ENCODE measurements around the gene RPS19BP1.
A peak's percentile ranks its signal among the peaks of the same experiment; 100 is the strongest.

RPS19BP1 gene

GRCh38 chr22:39535831-39536449 lies 3.4 kb upstream of the RPS19BP1 start:
- no peak for TF ChIP-seq EZH2phosphoT487 (IDR thresholded peaks at IDR 0.05; ENCODE audit: borderline replicate concordance, low read length)
- TF ChIP-seq, protein P1, sequence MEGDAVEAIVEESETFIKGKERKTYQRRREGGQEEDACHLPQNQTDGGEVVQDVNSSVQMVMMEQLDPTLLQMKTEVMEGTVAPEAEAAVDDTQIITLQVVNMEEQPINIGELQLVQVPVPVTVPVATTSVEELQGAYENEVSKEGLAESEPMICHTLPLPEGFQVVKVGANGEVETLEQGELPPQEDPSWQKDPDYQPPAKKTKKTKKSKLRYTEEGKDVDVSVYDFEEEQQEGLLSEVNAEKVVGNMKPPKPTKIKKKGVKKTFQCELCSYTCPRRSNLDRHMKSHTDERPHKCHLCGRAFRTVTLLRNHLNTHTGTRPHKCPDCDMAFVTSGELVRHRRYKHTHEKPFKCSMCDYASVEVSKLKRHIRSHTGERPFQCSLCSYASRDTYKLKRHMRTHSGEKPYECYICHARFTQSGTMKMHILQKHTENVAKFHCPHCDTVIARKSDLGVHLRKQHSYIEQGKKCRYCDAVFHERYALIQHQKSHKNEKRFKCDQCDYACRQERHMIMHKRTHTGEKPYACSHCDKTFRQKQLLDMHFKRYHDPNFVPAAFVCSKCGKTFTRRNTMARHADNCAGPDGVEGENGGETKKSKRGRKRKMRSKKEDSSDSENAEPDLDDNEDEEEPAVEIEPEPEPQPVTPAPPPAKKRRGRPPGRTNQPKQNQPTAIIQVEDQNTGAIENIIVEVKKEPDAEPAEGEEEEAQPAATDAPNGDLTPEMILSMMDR (IDR thresholded peaks at IDR 0.05; ENCODE audit: low read depth, low read length, poor library complexity, severe bottlenecking): no peak
- Histone ChIP-seq H3K27me3 (ENCODE audit: control insufficient read depth, low read length) (no peaks in the 10 kb centered on the region), H3K4me2 (ENCODE audit: low read length) (no peak overlapping the region), H3K9me2 (replicated peaks; ENCODE audit: control insufficient read depth, low read length) (no peaks in the 10 kb centered on the region), H4K20me1 (ENCODE audit: control insufficient read depth, insufficient read depth, low read depth, low read length) (no peaks in the 10 kb centered on the region), H3K27ac (ENCODE audit: low read depth, low read length) (no peak overlapping the region), H3K4me3 (ENCODE audit: low read length) (no peak overlapping the region), H3K4me1 (ENCODE audit: control insufficient read depth, low read length) (peaks cover 26% of the 10 kb centered on the region), H3K9me3 (ENCODE audit: control insufficient read depth, insufficient read depth, low read length) (no peaks in the 10 kb centered on the region), H3F3A (ENCODE audit: control insufficient read depth, insufficient read depth) (no peaks in the 10 kb centered on the region), H3K36me3 (ENCODE audit: control insufficient read depth, low read length) (peaks cover 15% of the 10 kb centered on the region), H3K79me2 (ENCODE audit: control insufficient read depth, low read length) (peaks cover 16% of the 10 kb centered on the region)

GRCh38 chr22:39535357-39535725 lies 2.8 kb upstream of the RPS19BP1 start:
- H3K4me3 ChIP-seq (ENCODE audit: low read length): no peak overlapping the region
- H3K27me3 ChIP-seq (ENCODE audit: control insufficient read depth, low read length): no peaks in the 10 kb centered on the region
- H4K20me1 ChIP-seq (ENCODE audit: control insufficient read depth, insufficient read depth, low read depth, low read length): no peaks in the 10 kb centered on the region
- H3F3A ChIP-seq (ENCODE audit: control insufficient read depth, insufficient read depth): no peaks in the 10 kb centered on the region
- H3K9me3 ChIP-seq (ENCODE audit: control insufficient read depth, insufficient read depth, low read length): no peaks in the 10 kb centered on the region
- H3K9me2 ChIP-seq (replicated peaks; ENCODE audit: control insufficient read depth, low read length): no peaks in the 10 kb centered on the region
- peaks cover 32% of the 10 kb centered on the region for H3K4me1 ChIP-seq (ENCODE audit: control insufficient read depth, low read length)
- no peak overlapping the region for H3K27ac ChIP-seq (ENCODE audit: low read depth, low read length)
- H3K4me2 ChIP-seq (ENCODE audit: low read length): no peak overlapping the region
- no peak for TF ChIP-seq EZH2phosphoT487 (IDR thresholded peaks at IDR 0.05; ENCODE audit: borderline replicate concordance, low read length)
- TF ChIP-seq, protein P1 (IDR thresholded peaks at IDR 0.05; ENCODE audit: low read depth, low read length, poor library complexity, severe bottlenecking): no peak
- peaks cover 22% of the 10 kb centered on the region for H3K79me2 ChIP-seq (ENCODE audit: control insufficient read depth, low read length)
- peaks cover 21% of the 10 kb centered on the region for H3K36me3 ChIP-seq (ENCODE audit: control insufficient read depth, low read length)

- H3F3A ChIP-seq (ENCODE audit: control insufficient read depth, insufficient read depth): peaks cover 3% of the 10 kb centered on the region
- TF ChIP-seq, protein P1 (IDR thresholded peaks at IDR 0.05; ENCODE audit: low read depth, low read length, poor library complexity, severe bottlenecking): peak; percentile 92
- no peak for TF ChIP-seq EZH2phosphoT487 (IDR thresholded peaks at IDR 0.05; ENCODE audit: borderline replicate concordance, low read length)
- H3K4me1 ChIP-seq (ENCODE audit: control insufficient read depth, low read length): peaks cover 38% of the 10 kb centered on the region
- no peaks in the 10 kb centered on the region for H4K20me1 ChIP-seq (ENCODE audit: control insufficient read depth, insufficient read depth, low read depth, low read length)
- H3K9me3 ChIP-seq (ENCODE audit: control insufficient read depth, insufficient read depth, low read length): no peaks in the 10 kb centered on the region
- H3K79me2 ChIP-seq (ENCODE audit: control insufficient read depth, low read length): peaks cover 28% of the 10 kb centered on the region
- H3K4me3 ChIP-seq (ENCODE audit: low read length): no peak overlapping the region
- H3K36me3 ChIP-seq (ENCODE audit: control insufficient read depth, low read length): peaks cover 26% of the 10 kb centered on the region
- no peaks in the 10 kb centered on the region for H3K27me3 ChIP-seq (ENCODE audit: control insufficient read depth, low read length)
- H3K9me2 ChIP-seq (replicated peaks; ENCODE audit: control insufficient read depth, low read length): no peaks in the 10 kb centered on the region
- no peak overlapping the region for H3K27ac ChIP-seq (ENCODE audit: low read depth, low read length)
- H3K4me2 ChIP-seq (ENCODE audit: low read length): peak overlapping the region; percentile 34
These were observed 2.2 kb upstream of the RPS19BP1 start for GRCh38 chr22:39534591-39535356.

Measured in DOHH2 (cell line).